GM19324 (cell line): Measurements from ENCODE around the gene CIAO3.
A peak's percentile ranks its signal among the peaks of the same experiment; 100 is the strongest.

Experiments used
- ATAC-seq: cut with Tn5 transposase; IDR thresholded peaks from one replicate; pipeline ENCODE4 v1.9.1; 2021; ENCODE audit warnings: mild to moderate bottlenecking, moderate library complexity; ENCODE audit not compliant: unreplicated experiment, low FRiP score

CIAO3 gene

DNA sequence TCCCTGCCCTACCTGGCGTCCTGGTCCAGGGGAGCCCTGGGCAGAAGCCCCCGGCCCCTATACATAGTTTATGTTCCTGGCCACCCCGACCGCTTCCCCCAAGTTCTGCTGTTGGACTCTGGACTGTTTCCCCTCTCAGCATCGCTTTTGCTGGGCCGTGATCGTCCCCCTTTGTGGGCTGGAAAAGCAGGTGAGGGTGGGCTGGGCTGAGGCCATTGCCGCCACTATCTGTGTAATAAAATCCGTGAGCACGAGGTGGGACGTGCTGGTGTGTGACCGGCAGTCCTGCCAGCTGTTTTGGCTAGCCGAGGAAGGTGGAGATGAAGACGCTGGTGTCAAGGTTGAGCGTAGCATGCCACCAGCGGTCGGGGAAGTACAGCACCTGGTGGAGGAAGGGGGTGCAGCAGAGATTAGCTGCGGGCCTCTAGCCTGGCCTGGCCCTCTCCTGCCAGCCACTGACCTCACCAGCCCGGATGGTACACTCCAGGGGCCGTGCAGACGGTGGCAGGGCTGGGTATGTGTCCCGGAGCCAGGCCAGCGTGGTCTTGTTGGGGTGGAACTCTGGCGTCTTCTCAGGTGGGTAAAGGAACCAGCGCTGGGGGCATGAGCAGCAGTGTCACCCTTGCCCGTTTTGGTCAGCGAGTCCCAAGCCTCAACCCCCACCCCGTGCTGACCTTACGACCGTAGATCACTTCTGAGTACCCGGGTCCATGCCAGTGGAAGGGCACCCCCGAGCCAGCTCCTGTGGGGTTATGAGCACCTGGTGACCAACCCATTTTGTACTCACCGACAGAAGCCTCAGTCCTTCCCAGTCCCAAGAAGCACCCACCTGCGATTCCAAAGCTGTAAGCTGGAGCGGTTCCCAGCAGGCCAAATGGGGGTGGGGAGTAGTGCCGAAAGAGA is 58.1 kb downstream of the CIAO3 start:
- ATAC-seq, result no peak

DNA sequence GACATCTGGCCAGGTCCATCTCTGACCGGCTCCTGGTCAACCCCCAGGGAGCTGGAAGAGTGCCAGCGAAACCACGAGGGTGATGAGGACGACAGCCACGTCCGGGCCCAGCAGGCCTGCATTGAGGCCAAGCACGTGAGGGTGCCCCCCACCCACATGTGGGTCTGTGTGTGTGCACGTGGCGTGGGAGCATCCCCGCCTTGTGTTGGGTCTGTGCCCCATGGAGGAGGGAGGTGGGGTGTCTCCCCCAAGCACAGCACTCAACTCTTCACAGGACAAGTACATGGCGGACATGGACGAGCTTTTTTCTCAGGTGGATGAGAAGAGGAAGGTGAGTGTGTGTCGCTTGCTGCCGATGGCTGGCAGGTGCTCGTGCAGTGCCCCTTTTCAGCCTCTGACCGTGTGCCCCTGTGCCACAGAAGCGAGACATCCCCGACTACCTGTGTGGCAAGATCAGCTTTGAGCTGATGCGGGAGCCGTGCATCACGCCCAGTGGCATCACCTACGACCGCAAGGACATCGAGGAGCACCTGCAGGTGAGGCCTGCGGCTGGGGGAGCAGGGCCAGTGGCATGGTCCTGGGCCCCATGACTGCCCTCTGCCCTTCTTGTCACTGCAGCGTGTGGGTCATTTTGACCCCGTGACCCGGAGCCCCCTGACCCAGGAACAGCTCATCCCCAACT is 58.9 kb downstream of the CIAO3 start:
- no peak for ATAC-seq

- ATAC-seq, result no peak
These were observed 59.6 kb downstream of the CIAO3 start for GRCh38 chr16:680967-681745.

- ATAC-seq, result peak; percentile 2
These were observed 60.2 kb downstream of the CIAO3 start for GRCh38 chr16:680625-680945.

GRCh38 chr16:679814-680624 is 60.8 kb downstream of the CIAO3 start, which contains the start of gene STUB1:
Gene STUB1, plus strand, starts transcription at chr16:680410. Its CDS starts 116 bp downstream, at chr16:680526.
- peak; percentile 61 for ATAC-seq
